NT2/D1 (cell line): ENCODE data around the gene RGS16.

Source experiments
- YY1 ChIP-seq: IDR thresholded peaks from 2 replicates; pipeline ENCODE4 v1.6.1; 2011; ENCODE audit not compliant: insufficient read length, insufficient read depth
- ZNF274 ChIP-seq: IDR thresholded peaks from 2 replicates; pipeline ENCODE4 v1.6.1; 2011; ENCODE audit warnings: mild to moderate bottlenecking, low read depth, low read length

DNA sequence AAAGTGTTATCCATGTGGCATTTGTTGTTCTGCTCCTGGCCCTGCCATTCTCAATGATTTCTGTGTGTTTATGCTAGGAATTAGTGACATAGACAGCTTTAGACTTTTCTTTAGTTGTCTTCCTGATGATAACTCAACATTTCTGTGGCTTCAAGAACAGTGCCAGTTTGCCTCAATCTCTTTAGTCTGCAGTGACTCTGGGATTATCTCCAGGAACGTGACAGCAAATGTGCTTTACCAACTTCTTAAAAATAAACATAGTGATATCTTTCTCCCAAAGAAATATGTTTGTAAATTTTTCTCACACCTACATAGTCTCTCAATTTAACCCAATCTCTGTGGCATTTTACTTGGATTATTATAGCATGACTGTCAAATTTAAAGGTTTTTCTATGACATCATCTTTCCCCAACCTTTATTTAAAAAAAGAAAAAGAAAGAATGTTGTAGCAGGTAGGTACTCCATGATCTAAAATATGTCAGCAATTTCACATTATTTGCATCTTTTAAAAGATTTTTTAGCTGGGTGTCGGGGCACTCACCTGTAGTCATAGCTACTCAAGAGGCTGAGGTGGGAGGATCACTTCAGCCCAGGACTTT, 39.7 kb downstream of the RGS16 start:
- TF ChIP-seq ZNF274 (no peak), YY1 (no peak)
